Measurements from ENCODE around the gene PRR5L.

DNA sequence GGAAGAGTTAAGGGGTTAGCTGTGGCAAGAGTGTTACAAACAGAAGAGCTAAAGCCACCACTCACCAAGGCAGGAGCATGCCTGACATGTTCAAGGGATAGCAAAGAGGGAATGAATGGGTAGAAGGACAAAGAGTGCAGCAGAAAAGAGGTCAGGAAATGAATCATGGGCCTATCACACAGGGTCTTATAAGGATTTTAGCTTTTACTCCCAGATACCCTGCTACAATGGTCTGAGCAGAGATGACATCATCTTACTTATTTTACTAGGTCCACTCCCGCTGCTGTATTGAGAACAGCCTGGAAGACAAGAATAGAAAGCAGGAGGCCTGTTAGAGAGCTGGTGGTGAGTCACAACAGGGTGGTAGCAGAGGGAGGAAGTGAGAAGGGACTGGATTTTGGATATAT lies 204.2 kb downstream of the PRR5L start:
- TF ChIP-seq, protein P1, sequence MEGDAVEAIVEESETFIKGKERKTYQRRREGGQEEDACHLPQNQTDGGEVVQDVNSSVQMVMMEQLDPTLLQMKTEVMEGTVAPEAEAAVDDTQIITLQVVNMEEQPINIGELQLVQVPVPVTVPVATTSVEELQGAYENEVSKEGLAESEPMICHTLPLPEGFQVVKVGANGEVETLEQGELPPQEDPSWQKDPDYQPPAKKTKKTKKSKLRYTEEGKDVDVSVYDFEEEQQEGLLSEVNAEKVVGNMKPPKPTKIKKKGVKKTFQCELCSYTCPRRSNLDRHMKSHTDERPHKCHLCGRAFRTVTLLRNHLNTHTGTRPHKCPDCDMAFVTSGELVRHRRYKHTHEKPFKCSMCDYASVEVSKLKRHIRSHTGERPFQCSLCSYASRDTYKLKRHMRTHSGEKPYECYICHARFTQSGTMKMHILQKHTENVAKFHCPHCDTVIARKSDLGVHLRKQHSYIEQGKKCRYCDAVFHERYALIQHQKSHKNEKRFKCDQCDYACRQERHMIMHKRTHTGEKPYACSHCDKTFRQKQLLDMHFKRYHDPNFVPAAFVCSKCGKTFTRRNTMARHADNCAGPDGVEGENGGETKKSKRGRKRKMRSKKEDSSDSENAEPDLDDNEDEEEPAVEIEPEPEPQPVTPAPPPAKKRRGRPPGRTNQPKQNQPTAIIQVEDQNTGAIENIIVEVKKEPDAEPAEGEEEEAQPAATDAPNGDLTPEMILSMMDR (IDR thresholded peaks at IDR 0.05): no peak
- TF ChIP-seq EZH2 (IDR thresholded peaks at IDR 0.05; ENCODE audit: borderline replicate concordance, insufficient read depth, low read depth, low read length, poor library complexity, severe bottlenecking): no peak
